ENCODE measurements around the gene ARFRP1. TPM values are rescaled to one million over a fixed set of nuclear protein-coding genes. Genes with fewer than 3 reads are reported as not detected.

ARFRP1 gene
- total and polyA plus RNA-seq, 4 donors: 29.8 to 56.0 (median 47.4) TPM

- ATAC-seq (ENCODE audit: insufficient read depth, low FRiP score) (no peak), DNase-seq (peak in 1 of 3 donors; percentile 12)
- Histone ChIP-seq H3K9ac (ENCODE audit: insufficient read depth in 1 of 2, low read length in 2 of 2) (no peak overlapping the region), H3K4me3 (no peak overlapping the region), H3K36me3 (ENCODE audit: control insufficient read depth in 4 of 4, insufficient read depth in 4 of 4, low read length in 4 of 4) (peaks cover 0 to 33% (median 2%) of the 10 kb centered on the region in 4 donors), H3K9me3 (ENCODE audit: control insufficient read depth in 4 of 4, insufficient read depth in 3 of 4, low read length in 3 of 4) (no peaks in the 10 kb centered on the region), H3K27ac (ENCODE audit: low read depth in 1 of 2, low read length in 1 of 2) (no peak overlapping the region), H3K27me3 (ENCODE audit: control insufficient read depth in 3 of 3, insufficient read depth in 3 of 3, low read length in 2 of 3) (no peaks in the 10 kb centered on the region), H3K4me1 (ENCODE audit: control insufficient read depth in 5 of 5, insufficient read depth in 5 of 5, low read length in 5 of 5) (peaks cover 0 to 11% (median 2%) of the 10 kb centered on the region in 5 donors)
- 94 to 97% methylated on average over 47 of the region's 47 CpGs for WGBS, 2 donors
- TF ChIP-seq, protein P1, sequence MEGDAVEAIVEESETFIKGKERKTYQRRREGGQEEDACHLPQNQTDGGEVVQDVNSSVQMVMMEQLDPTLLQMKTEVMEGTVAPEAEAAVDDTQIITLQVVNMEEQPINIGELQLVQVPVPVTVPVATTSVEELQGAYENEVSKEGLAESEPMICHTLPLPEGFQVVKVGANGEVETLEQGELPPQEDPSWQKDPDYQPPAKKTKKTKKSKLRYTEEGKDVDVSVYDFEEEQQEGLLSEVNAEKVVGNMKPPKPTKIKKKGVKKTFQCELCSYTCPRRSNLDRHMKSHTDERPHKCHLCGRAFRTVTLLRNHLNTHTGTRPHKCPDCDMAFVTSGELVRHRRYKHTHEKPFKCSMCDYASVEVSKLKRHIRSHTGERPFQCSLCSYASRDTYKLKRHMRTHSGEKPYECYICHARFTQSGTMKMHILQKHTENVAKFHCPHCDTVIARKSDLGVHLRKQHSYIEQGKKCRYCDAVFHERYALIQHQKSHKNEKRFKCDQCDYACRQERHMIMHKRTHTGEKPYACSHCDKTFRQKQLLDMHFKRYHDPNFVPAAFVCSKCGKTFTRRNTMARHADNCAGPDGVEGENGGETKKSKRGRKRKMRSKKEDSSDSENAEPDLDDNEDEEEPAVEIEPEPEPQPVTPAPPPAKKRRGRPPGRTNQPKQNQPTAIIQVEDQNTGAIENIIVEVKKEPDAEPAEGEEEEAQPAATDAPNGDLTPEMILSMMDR (IDR thresholded peaks at IDR 0.05; ENCODE audit: control extremely low read depth, extremely low read depth): no peak
These were observed 39.1 kb upstream of the ARFRP1 start for GRCh38 chr20:63746751-63747315.

DNA sequence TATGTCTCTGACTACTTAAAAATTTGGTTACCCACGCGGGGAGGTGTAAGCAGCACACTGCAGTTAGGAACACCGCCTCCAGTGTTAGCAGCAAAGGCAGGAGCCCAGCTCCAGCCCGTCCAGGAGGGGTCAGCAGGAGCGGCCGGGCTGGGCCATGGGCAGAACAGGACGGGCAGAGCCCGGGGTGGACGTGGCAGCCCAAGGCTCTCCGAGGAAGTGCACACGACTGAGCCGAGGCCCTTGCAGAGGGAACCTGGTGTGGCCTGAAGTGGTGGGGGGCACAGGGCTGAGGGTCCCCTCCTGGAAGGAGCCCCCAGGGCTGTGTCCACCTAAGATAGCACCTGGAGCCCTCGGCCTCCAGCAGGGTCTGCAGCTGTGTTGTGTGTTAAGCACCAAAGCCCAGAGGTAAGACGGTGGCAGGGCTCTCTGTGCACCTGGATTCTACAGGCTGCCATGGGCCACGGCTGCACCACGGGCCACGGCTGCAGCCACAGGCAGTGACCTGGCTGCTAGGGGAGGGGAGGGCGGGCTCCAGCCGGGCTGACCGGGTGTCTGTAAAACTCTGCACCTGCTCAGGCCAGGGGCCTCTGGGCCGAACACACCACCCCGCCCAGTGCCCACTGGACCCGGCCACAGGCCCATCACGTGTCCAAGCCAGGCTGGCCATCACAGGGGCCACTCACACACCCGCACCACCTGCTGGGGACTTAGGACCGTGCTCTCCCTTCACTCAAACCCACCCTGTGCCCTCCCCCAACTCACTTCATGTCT is 38.4 kb upstream of the ARFRP1 start:
- peak in 1 of 3 donors; percentile 11 for DNase-seq
- Histone ChIP-seq H3K27me3 (ENCODE audit: control insufficient read depth in 3 of 3, insufficient read depth in 3 of 3, low read length in 2 of 3) (no peaks in the 10 kb centered on the region), H3K36me3 (ENCODE audit: control insufficient read depth in 4 of 4, insufficient read depth in 4 of 4, low read length in 4 of 4) (peaks cover 0 to 34% (median 5%) of the 10 kb centered on the region in 4 donors), H3K4me1 (ENCODE audit: control insufficient read depth in 5 of 5, insufficient read depth in 5 of 5, low read length in 5 of 5) (peaks cover 0 to 18% (median 9%) of the 10 kb centered on the region in 5 donors), H3K9me3 (ENCODE audit: control insufficient read depth in 4 of 4, insufficient read depth in 3 of 4, low read length in 3 of 4) (no peaks in the 10 kb centered on the region), H3K4me3 (no peak overlapping the region), H3K9ac (ENCODE audit: insufficient read depth in 1 of 2, low read length in 2 of 2) (no peak overlapping the region), H3K27ac (ENCODE audit: low read depth in 1 of 2, low read length in 1 of 2) (no peak overlapping the region)
- 91 to 94% methylated on average over 24 to 26 of the region's 26 CpGs for WGBS, 2 donors
- ATAC-seq (ENCODE audit: insufficient read depth, low FRiP score): no peak
- TF ChIP-seq, protein P1 (IDR thresholded peaks at IDR 0.05; ENCODE audit: control extremely low read depth, extremely low read depth): no peak

DNA sequence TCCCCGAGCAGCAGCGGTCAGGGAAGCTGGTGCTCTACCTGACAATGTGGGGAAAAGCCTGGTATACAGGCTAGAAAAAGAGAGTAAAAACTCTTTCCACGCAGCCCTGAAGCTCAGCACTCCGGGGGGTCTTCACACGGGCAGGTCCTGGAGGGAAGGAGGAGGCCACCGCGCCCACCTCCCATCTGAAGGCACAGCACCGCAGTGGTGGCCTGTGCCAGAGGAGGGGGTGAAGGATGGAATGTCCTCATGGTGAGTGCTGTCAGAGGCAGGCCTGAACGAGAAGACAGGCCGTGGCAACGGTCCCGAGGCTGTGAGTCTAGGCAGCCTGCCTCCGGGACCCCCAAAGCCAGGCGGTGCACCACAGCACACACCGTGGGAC is 37.6 kb upstream of the ARFRP1 start:
- ATAC-seq (ENCODE audit: insufficient read depth, low FRiP score) (no peak), DNase-seq (peak in 1 of 3 donors; percentile 11)
- Histone ChIP-seq H3K36me3 (ENCODE audit: control insufficient read depth in 4 of 4, insufficient read depth in 4 of 4, low read length in 4 of 4) (peaks cover 0 to 34% (median 8%) of the 10 kb centered on the region in 4 donors), H3K4me3 (no peak overlapping the region), H3K27ac (ENCODE audit: low read depth in 1 of 2, low read length in 1 of 2) (no peak overlapping the region), H3K27me3 (ENCODE audit: control insufficient read depth in 3 of 3, insufficient read depth in 3 of 3, low read length in 2 of 3) (no peaks in the 10 kb centered on the region), H3K9me3 (ENCODE audit: control insufficient read depth in 4 of 4, insufficient read depth in 3 of 4, low read length in 3 of 4) (no peaks in the 10 kb centered on the region), H3K4me1 (ENCODE audit: control insufficient read depth in 5 of 5, insufficient read depth in 5 of 5, low read length in 5 of 5) (peaks cover 0 to 20% (median 11%) of the 10 kb centered on the region in 5 donors), H3K9ac (ENCODE audit: insufficient read depth in 1 of 2, low read length in 2 of 2) (no peak overlapping the region)
- TF ChIP-seq, protein P1 (IDR thresholded peaks at IDR 0.05; ENCODE audit: control extremely low read depth, extremely low read depth): no peak
- 81 to 82% methylated on average over 15 of the region's 15 CpGs for WGBS, 2 donors

All from lung (tissue), 12 donors.